Body of pancreas (tissue), 4 donors: ENCODE results near the gene EIF4EBP2.

Experiments
- CTCF ChIP-seq, 7 experiments: fragments of 450-650 bp in 4 of 7; fragments of 200-600 bp in 3 of 7; sonication (generic) in 3 of 7; IDR thresholded peaks; one replicate each; pipeline ENCODE4 v1.5.1; 2016 to 2019; ENCODE audit warnings: antibody characterized with exemption in 7 of 7
- POLR2A ChIP-seq, 3 donors: fragments of 450-650 bp; IDR thresholded peaks; one replicate each; pipeline ENCODE4 v1.6.1; 2016; ENCODE audit warnings: antibody characterized with exemption in 3 of 3, mild to moderate bottlenecking in 2 of 3

- TF ChIP-seq CTCF (IDR thresholded peaks at IDR 0.05) = no peak
- TF ChIP-seq POLR2A (IDR thresholded peaks at IDR 0.05) = no peak
These were observed 39.2 kb upstream of the EIF4EBP2 start for GRCh38 chr10:70364772-70365091.
